IMR-90 (cell line): ENCODE results near the gene SLC9A9. TPM values are rescaled to one million over a fixed set of nuclear protein-coding genes. Genes with fewer than 3 reads are reported as not detected.

Experiments used
- ATAC-seq: fragments of 200-7000 bp; cut with Tn5 transposase; 2 replicates; pipeline ENCODE4 v1.9.1; 2020; ENCODE audit warnings: low read depth, mild to moderate bottlenecking, moderate library complexity
- BruUV-seq: library from RNA; stranded (reverse); fragments of 400-500 nt; replicated peaks from 2 replicates; lab custom pipeline; 2021; lab: Mats Ljungman, UMichigan
- CTCF ChIA-PET: fragments of 300-600 bp; formaldehyde crosslinking; extraction: SDS; loops from one replicate; lab custom pipeline; 2021; ENCODE audit warnings: antibody characterized with exemption; lab: Yijun Ruan, JAX
- POLR2A ChIA-PET: fragments of 300-600 bp; sonication (Branson Sonifier 250); formaldehyde crosslinking; loops from one replicate; lab custom pipeline; 2022; ENCODE audit warnings: antibody characterized with exemption; ENCODE audit not compliant: unreplicated experiment; lab: Charles Lee
- DNase-seq: peaks from one replicate; pipeline ENCODE4 v3.0.0; 2013
- H2AFZ ChIP-seq: replicated peaks from 2 replicates; pipeline ENCODE3; 2013; ENCODE audit warnings: low read length, mild to moderate bottlenecking; ENCODE audit not compliant: poor library complexity
- H2AK5ac ChIP-seq: 2 replicates; pipeline ENCODE4 v1.6.1; 2013; ENCODE audit warnings: low read depth, low read length, inconsistent platforms
- H2AK9ac ChIP-seq: replicated peaks from 2 replicates; pipeline ENCODE3; 2013; ENCODE audit warnings: mild to moderate bottlenecking, low read depth, low read length, moderate library complexity; ENCODE audit not compliant: poor library complexity
- H2BK120ac ChIP-seq: 2 replicates; pipeline ENCODE4 v1.6.1; 2013; ENCODE audit warnings: low read depth, low read length, inconsistent platforms
- H2BK15ac ChIP-seq: 3 replicates; pipeline ENCODE4 v1.6.1; 2013; ENCODE audit warnings: low read depth, low read length, inconsistent platforms
- H2BK20ac ChIP-seq: 2 replicates; pipeline ENCODE4 v1.6.1; 2013; ENCODE audit warnings: low read depth, mild to moderate bottlenecking, inconsistent platforms, low read length, moderate library complexity
- H2BK5ac ChIP-seq: 2 replicates; pipeline ENCODE4 v1.6.1; 2013; ENCODE audit warnings: mild to moderate bottlenecking, low read depth, low read length, inconsistent platforms; ENCODE audit not compliant: poor library complexity, severe bottlenecking
- H3K14ac ChIP-seq: replicated peaks from 2 replicates; pipeline ENCODE4 v1.6.1; 2013; ENCODE audit warnings: low read depth, low read length, inconsistent platforms
- H3K18ac ChIP-seq: 2 replicates; pipeline ENCODE4 v1.6.1; 2013; ENCODE audit warnings: low read depth, low read length, control low read depth
- H3K23ac ChIP-seq: 2 replicates; pipeline ENCODE4 v1.6.1; 2013; ENCODE audit warnings: low read depth, low read length, inconsistent platforms
- H3K27ac ChIP-seq: 2 replicates; pipeline ENCODE4 v1.5.1; 2013; ENCODE audit warnings: mild to moderate bottlenecking, control low read depth, low read length; ENCODE audit not compliant: insufficient read depth
- H3K27me3 ChIP-seq: 2 replicates; pipeline ENCODE4 v1.6.1; 2013; ENCODE audit warnings: low read length; ENCODE audit not compliant: control insufficient read depth, insufficient read depth
- H3K36me3 ChIP-seq: 2 replicates; pipeline ENCODE4 v1.6.1; 2013; ENCODE audit warnings: low read length, mixed read lengths; ENCODE audit not compliant: control insufficient read depth, insufficient read depth
- H3K4ac ChIP-seq: 2 replicates; pipeline ENCODE4 v1.6.1; 2013; ENCODE audit warnings: low read depth, low read length, inconsistent platforms
- H3K4me1 ChIP-seq: 2 replicates; pipeline ENCODE4 v1.6.1; 2013; ENCODE audit warnings: low read length, mixed read lengths; ENCODE audit not compliant: control insufficient read depth, insufficient read depth
- H3K4me2 ChIP-seq: 2 replicates; pipeline ENCODE4 v1.6.1; 2013; ENCODE audit warnings: low read depth, mild to moderate bottlenecking, control low read depth, low read length, moderate library complexity
- H3K4me3 ChIP-seq: 2 replicates; pipeline ENCODE4 v1.5.1; 2013; ENCODE audit warnings: low read depth, mild to moderate bottlenecking, control low read depth, low read length, moderate library complexity; ENCODE audit not compliant: insufficient read depth
- H3K56ac ChIP-seq: 2 replicates; pipeline ENCODE4 v1.6.1; 2013; ENCODE audit warnings: low read length, inconsistent platforms; ENCODE audit not compliant: insufficient read depth; ENCODE audit errors: extremely low read depth
- H3K79me1 ChIP-seq, 2 experiments: 2 replicates each; pipeline ENCODE4 v1.6.1; 2013; ENCODE audit warnings: low read length in 2 of 2, inconsistent platforms in 1 of 2, low read depth in 1 of 2
- H3K9ac ChIP-seq: 2 replicates; pipeline ENCODE4 v1.6.1; 2013; ENCODE audit warnings: low read depth, low read length, control low read depth
- H3K9me1 ChIP-seq: 2 replicates; pipeline ENCODE4 v1.6.1; 2013; ENCODE audit warnings: low read length, inconsistent platforms; ENCODE audit not compliant: insufficient read depth
- H3K9me3 ChIP-seq: 2 replicates; pipeline ENCODE4 v1.6.1; 2013; ENCODE audit warnings: low read length; ENCODE audit not compliant: control insufficient read depth, insufficient read depth
- H4K20me1 ChIP-seq: 2 replicates; pipeline ENCODE4 v1.6.1; 2013; ENCODE audit warnings: low read length, inconsistent platforms; ENCODE audit not compliant: insufficient read depth
- H4K5ac ChIP-seq: 2 replicates; pipeline ENCODE4 v1.6.1; 2013; ENCODE audit warnings: mild to moderate bottlenecking, low read depth, low read length, control low read depth
- H4K8ac ChIP-seq, 2 experiments: 2 replicates each; pipeline ENCODE4 v1.6.1; 2013; ENCODE audit warnings: low read depth in 2 of 2, low read length in 2 of 2, control low read depth in 1 of 2, inconsistent platforms in 1 of 2
- H4K91ac ChIP-seq: 2 replicates; pipeline ENCODE4 v1.6.1; 2013; ENCODE audit warnings: low read depth, low read length, inconsistent platforms; ENCODE audit not compliant: insufficient read depth
- BHLHE40 ChIP-seq: fragments of 150-350 bp; IDR thresholded peaks from 2 replicates; pipeline ENCODE4 v1.6.1; 2016; ENCODE audit warnings: mild to moderate bottlenecking, low read depth, low read length
- CHD1 ChIP-seq: IDR thresholded peaks from 2 replicates; pipeline ENCODE4 v1.6.1; 2012; ENCODE audit warnings: low read depth, low read length, improper control_type of control experiment
- FOS ChIP-seq: fragments of 150-350 bp; IDR thresholded peaks from 2 replicates; pipeline ENCODE4 v1.6.1; 2016; ENCODE audit warnings: low read depth, low read length
- MAFK ChIP-seq: IDR thresholded peaks from 2 replicates; pipeline ENCODE4 v1.6.1; 2012; ENCODE audit warnings: low read depth, low read length, improper control_type of control experiment
- MAZ ChIP-seq: IDR thresholded peaks from 2 replicates; pipeline ENCODE4 v1.6.1; 2012; ENCODE audit warnings: low read depth, mild to moderate bottlenecking, low read length, improper control_type of control experiment, moderate library complexity, borderline replicate concordance
- MXI1 ChIP-seq: IDR thresholded peaks from 2 replicates; pipeline ENCODE4 v1.6.1; 2012; ENCODE audit warnings: low read depth, mild to moderate bottlenecking, low read length, moderate library complexity, borderline replicate concordance
- NFE2L2 ChIP-seq: fragments of 150-350 bp; IDR thresholded peaks from 2 replicates; pipeline ENCODE4 v1.6.1; 2016; ENCODE audit warnings: low read depth, mild to moderate bottlenecking, low read length
- RCOR1 ChIP-seq: IDR thresholded peaks from 2 replicates; pipeline ENCODE4 v1.6.1; 2012; ENCODE audit warnings: mild to moderate bottlenecking, low read length, improper control_type of control experiment; ENCODE audit not compliant: insufficient replicate concordance
- RFX5 ChIP-seq: IDR thresholded peaks from 2 replicates; pipeline ENCODE4 v1.8.0; 2012; ENCODE audit warnings: low read depth, mild to moderate bottlenecking, low read length, moderate library complexity
- SMC3 ChIP-seq: fragments of 150-350 bp; IDR thresholded peaks from 2 replicates; pipeline ENCODE4 v1.6.1; 2016; ENCODE audit warnings: low read depth, mild to moderate bottlenecking, antibody characterized with exemption, low read length, moderate library complexity
- WGBS, 2 experiments: methylation state at CpG; one replicate each; pipeline versions ENCODE4 v1.1.5 to v1.1.7; 2013; ENCODE audit warnings: missing lambda C conversion rate in 2 of 2; ENCODE audit not compliant: insufficient read length in 1 of 2; ENCODE audit errors: extremely low coverage in 2 of 2; 5-methylcytosine and 5-hydroxymethylcytosine counted together
- dilution Hi-C: fragments of 300-500 bp; cut with HindIII; formaldehyde crosslinking; loops from one replicate; pipeline ENCODE4 v1.14.3; 2018; ENCODE audit warnings: low sequenced_read_pairs; ENCODE audit not compliant: unreplicated experiment
- in situ Hi-C: fragments of 300-500 bp; cut with MboI; formaldehyde crosslinking; loops from 3 replicates; pipeline ENCODE4 v1.14.3; 2019; ENCODE audit warnings: low sequenced_read_pairs, inconsistent platforms, mixed read lengths
- intact Hi-C: fragments of 100-400 bp; cut with micrococcal nuclease; formaldehyde crosslinking; loops from 2 replicates; pipeline ENCODE4 v1.10.0; 2022
- polyA plus RNA-seq, 3 experiments: library from polyadenylated mRNA; depleted of rRNA; stranded (reverse); fragments of >200 nt; gene quantifications; 2 replicates each; pipeline ENCODE4 v1.2.3, GENCODE V29; 2012; ENCODE audit warnings: low replicate concordance in 1 of 3
- total RNA-seq: library from RNA; depleted of rRNA; stranded (reverse); fragments of >200 nt; gene quantifications from 2 replicates; pipeline ENCODE4 v1.2.3, GENCODE V29; 2012
- TF ChIP-seq, protein P1 (sequence below): conservative IDR thresholded peaks from 2 replicates; pipeline ENCODE4 v1.5.1; 2012; ENCODE audit warnings: mild to moderate bottlenecking, low read depth, low read length, improper control_type of control experiment
- TF ChIP-seq, protein P2 (sequence below): fragments of 150-350 bp; IDR thresholded peaks from 2 replicates; pipeline ENCODE4 v1.6.1; 2017; ENCODE audit warnings: mild to moderate bottlenecking, antibody characterized with exemption, low read length, low read depth

SLC9A9 gene
- total and polyA plus RNA-seq, 2 of the 4 experiments (the other 2 are of a cell fraction), result 1.4 to 2.3 TPM

DNA sequence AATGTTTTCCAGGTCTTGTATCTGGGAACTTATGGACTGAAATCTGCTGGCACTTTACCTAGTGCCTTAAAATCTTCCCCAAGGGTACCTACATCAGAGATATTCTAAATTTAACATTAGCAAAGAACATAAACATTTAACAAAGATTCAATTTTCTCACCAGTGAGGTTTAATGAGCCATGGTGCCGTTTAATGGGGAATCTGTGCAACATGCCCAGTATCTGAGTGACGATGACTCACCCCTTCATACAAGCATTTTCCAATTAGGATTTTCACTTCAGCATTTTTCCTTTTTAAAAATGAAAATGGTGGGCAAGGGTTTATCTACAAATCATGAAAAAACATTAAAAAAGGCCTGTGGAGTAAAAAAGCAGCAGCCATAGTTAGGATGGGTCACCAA is 189.4 kb downstream of the SLC9A9 start:
- Histone ChIP-seq H3K14ac (no peak overlapping the region), H3K4ac (no peak overlapping the region), H3K56ac (no peak overlapping the region), H4K91ac (no peak overlapping the region), H4K8ac (no peak overlapping the region), H3K9ac (no peak overlapping the region), H3K27ac (no peak overlapping the region), H2AK9ac (no peak overlapping the region), H3K4me3 (no peak overlapping the region), H2BK15ac (no peak overlapping the region), H3K79me1 (no peaks in the 10 kb centered on the region), H3K36me3 (no peaks in the 10 kb centered on the region), H3K4me1 (no peaks in the 10 kb centered on the region), H2AFZ (no peak overlapping the region), H2AK5ac (no peak overlapping the region), H2BK20ac (no peak overlapping the region), H3K9me3 (no peaks in the 10 kb centered on the region), H2BK120ac (no peak overlapping the region), H4K5ac (no peak overlapping the region), H2BK5ac (no peak overlapping the region), H3K9me1 (no peaks in the 10 kb centered on the region), H4K20me1 (no peaks in the 10 kb centered on the region), H3K18ac (no peak overlapping the region), H3K4me2 (no peak overlapping the region), H3K27me3 (no peaks in the 10 kb centered on the region), H3K23ac (no peak overlapping the region)
- in situ Hi-C loops, result loop anchor here (10.0 kb wide), 1 partner anchor 554 kb away; no protein-coding TSS in a partner anchor
- intact Hi-C loops, result no loop called here
- POLR2A ChIA-PET, result no interaction called here
- TF ChIP-seq, protein P1, sequence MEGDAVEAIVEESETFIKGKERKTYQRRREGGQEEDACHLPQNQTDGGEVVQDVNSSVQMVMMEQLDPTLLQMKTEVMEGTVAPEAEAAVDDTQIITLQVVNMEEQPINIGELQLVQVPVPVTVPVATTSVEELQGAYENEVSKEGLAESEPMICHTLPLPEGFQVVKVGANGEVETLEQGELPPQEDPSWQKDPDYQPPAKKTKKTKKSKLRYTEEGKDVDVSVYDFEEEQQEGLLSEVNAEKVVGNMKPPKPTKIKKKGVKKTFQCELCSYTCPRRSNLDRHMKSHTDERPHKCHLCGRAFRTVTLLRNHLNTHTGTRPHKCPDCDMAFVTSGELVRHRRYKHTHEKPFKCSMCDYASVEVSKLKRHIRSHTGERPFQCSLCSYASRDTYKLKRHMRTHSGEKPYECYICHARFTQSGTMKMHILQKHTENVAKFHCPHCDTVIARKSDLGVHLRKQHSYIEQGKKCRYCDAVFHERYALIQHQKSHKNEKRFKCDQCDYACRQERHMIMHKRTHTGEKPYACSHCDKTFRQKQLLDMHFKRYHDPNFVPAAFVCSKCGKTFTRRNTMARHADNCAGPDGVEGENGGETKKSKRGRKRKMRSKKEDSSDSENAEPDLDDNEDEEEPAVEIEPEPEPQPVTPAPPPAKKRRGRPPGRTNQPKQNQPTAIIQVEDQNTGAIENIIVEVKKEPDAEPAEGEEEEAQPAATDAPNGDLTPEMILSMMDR, result no peak
- TF ChIP-seq BHLHE40, result no peak
- no peak for TF ChIP-seq FOS
- no peak for TF ChIP-seq NFE2L2
- no peak for TF ChIP-seq RFX5
- no peak for TF ChIP-seq SMC3
- TF ChIP-seq RCOR1, result no peak
- TF ChIP-seq MAFK, result no peak
- TF ChIP-seq MXI1, result no peak
- no peak for TF ChIP-seq MAZ
- TF ChIP-seq, protein P2, sequence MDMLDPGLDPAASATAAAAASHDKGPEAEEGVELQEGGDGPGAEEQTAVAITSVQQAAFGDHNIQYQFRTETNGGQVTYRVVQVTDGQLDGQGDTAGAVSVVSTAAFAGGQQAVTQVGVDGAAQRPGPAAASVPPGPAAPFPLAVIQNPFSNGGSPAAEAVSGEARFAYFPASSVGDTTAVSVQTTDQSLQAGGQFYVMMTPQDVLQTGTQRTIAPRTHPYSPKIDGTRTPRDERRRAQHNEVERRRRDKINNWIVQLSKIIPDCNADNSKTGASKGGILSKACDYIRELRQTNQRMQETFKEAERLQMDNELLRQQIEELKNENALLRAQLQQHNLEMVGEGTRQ, result no peak
- TF ChIP-seq CHD1, result no peak
- CTCF ChIA-PET, result no interaction called here
- DNase-seq (no peak), ATAC-seq (no peak)
- dilution Hi-C loops, result no loop called here
- BruUV-seq, result no TSS peak
- WGBS, 2 experiments, result no CpG with 5 or more reads among the region's 2 CpGs
